ENCODE data around the gene SNRPA1.

The SNRPA1 gene

DNA sequence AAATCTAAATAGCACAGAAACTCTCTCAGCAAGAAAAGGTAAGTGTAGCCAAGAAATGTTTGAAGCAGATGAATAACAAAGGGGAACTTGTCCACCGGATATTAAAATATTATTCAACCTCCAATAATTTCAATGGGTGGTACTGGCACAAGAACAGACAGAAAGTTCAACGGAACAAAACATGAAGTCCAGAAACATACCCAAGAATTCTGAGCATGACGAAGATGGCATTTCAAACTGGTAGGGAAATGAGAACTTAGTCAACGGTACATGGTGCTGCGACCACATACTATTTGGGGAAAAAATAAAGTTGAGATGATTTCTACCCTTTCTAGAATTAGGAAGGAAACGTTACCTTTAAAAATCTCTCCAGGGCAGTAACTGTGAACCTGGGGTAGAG is 48.7 kb downstream of the SNRPA1 start:
- peaks cover 12% of the 10 kb centered on the region; the same call in 1 of the 2 replicates for H3K36me3 ChIP-seq (ENCODE audit: insufficient read depth)
- peaks cover 57% of the 10 kb centered on the region for H4K20me1 ChIP-seq (ENCODE audit: insufficient read depth)
- H3K4me3 ChIP-seq (IDR thresholded peaks at IDR 0.05; ENCODE audit: insufficient read depth, low read depth, low read length) = no peak overlapping the region
- H3K4me2 ChIP-seq = peak overlapping the region; percentile 23; the same call in 1 of the 2 replicates
- no peak overlapping the region for H3K27ac ChIP-seq
- TF ChIP-seq, protein P1, sequence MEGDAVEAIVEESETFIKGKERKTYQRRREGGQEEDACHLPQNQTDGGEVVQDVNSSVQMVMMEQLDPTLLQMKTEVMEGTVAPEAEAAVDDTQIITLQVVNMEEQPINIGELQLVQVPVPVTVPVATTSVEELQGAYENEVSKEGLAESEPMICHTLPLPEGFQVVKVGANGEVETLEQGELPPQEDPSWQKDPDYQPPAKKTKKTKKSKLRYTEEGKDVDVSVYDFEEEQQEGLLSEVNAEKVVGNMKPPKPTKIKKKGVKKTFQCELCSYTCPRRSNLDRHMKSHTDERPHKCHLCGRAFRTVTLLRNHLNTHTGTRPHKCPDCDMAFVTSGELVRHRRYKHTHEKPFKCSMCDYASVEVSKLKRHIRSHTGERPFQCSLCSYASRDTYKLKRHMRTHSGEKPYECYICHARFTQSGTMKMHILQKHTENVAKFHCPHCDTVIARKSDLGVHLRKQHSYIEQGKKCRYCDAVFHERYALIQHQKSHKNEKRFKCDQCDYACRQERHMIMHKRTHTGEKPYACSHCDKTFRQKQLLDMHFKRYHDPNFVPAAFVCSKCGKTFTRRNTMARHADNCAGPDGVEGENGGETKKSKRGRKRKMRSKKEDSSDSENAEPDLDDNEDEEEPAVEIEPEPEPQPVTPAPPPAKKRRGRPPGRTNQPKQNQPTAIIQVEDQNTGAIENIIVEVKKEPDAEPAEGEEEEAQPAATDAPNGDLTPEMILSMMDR (conservative IDR thresholded peaks at IDR 0.05; ENCODE audit: low read depth, low read length) = no peak
- no peaks in the 10 kb centered on the region for H3K27me3 ChIP-seq (ENCODE audit: insufficient read depth, low read depth)
- no peak overlapping the region for H2AFZ ChIP-seq (ENCODE audit: low read depth)
- H3K4me1 ChIP-seq (ENCODE audit: low read depth, poor library complexity, severe bottlenecking) = peaks cover 88% of the 10 kb centered on the region
- no peak overlapping the region for H3K9ac ChIP-seq
- H3K79me2 ChIP-seq (ENCODE audit: insufficient read depth, low read depth) = peaks cover 96% of the 10 kb centered on the region

DNA sequence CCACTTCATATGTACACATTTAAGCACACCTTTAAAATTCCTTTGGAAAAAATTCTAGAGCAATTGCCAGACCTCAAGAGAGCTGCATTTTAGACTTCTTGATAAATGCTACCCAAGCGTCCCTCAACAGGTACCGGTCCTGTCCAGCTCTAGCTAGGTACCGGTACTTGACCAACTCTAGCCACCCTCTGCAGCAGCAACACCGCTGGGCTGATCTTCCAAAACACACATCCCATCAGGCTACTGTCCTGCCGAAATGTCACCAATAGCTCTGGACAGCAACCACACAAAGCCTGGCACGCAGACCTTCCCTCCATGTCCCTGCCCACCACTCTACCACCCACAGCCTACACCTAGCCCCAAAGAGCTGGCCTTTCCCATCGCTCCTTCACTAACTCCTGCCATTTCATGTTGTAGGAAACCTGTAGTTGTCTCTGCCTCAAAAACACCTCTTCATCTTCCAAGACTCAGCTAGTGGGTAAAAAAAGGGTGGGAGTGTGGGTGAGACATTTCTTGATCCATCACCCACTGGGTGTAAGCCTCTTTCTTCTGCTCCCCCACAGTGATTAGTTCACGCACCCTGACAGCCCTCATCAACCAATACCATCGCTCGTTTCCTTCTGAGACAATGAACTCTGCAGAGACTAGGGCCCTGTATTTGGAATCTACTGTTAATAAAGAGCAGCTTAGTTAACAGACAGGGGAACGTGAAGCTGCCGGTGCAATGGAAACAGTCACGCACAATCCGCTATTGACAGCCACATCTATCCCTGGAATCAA is 50.0 kb downstream of the SNRPA1 start:
- Histone ChIP-seq H3K27ac (no peak overlapping the region; the same call in 1 of the 2 replicates), H3K36me3 (ENCODE audit: insufficient read depth) (peaks cover 12% of the 10 kb centered on the region; the same call in 1 of the 2 replicates), H3K4me1 (ENCODE audit: low read depth, poor library complexity, severe bottlenecking) (peaks cover 100% of the 10 kb centered on the region), H3K4me2 (peak overlapping the region; percentile 22; the same call in 1 of the 2 replicates), H2AFZ (ENCODE audit: low read depth) (no peak overlapping the region), H3K9ac (no peak overlapping the region), H3K27me3 (ENCODE audit: insufficient read depth, low read depth) (no peaks in the 10 kb centered on the region), H4K20me1 (ENCODE audit: insufficient read depth) (peaks cover 60% of the 10 kb centered on the region), H3K4me3 (IDR thresholded peaks at IDR 0.05; ENCODE audit: insufficient read depth, low read depth, low read length) (no peak overlapping the region), H3K79me2 (ENCODE audit: insufficient read depth, low read depth) (peaks cover 100% of the 10 kb centered on the region)
- TF ChIP-seq, protein P1 (conservative IDR thresholded peaks at IDR 0.05; ENCODE audit: low read depth, low read length) = no peak

DNA sequence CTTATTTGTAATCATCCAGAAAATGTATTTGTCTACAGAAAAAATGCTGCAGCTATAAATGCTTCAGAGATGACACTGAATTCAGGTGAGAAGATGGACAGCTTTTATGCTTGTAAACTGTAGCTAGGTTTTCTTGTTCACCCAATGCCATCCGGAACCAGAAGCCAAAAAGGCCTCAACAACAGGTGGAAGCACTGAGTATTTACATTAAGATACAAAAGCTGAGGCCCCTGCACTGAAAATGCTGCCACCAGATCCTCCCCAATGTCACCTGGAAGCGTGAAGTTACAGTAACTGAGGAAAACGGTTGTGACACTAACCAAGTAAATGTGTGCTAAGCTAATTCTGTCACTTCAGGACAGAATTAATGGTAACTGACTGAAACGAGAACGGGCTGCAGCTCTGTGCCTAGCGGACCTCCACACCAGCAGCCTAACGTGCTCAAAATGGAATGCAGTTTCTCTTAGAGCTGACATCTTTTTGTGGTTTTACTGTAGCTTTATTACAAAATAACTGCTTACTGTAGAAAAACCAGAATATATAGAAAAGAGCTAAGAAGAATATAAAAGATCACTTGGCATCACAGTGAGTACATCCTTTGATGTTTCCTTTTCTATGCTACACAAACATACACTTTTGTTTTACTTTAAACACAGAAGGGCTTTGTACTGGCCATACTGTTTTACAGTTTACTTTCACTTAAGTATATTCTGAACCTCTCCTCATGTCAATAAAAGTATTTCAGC is 50.8 kb downstream of the SNRPA1 start:
- H3K4me3 ChIP-seq (IDR thresholded peaks at IDR 0.05; ENCODE audit: insufficient read depth, low read depth, low read length) = no peak overlapping the region
- H3K27me3 ChIP-seq (ENCODE audit: insufficient read depth, low read depth) = no peaks in the 10 kb centered on the region
- TF ChIP-seq, protein P1 (conservative IDR thresholded peaks at IDR 0.05; ENCODE audit: low read depth, low read length) = no peak
- H2AFZ ChIP-seq (ENCODE audit: low read depth) = no peak overlapping the region
- H3K79me2 ChIP-seq (ENCODE audit: insufficient read depth, low read depth) = peaks cover 100% of the 10 kb centered on the region
- peaks cover 6% of the 10 kb centered on the region; the same call in 1 of the 2 replicates for H3K36me3 ChIP-seq (ENCODE audit: insufficient read depth)
- H3K4me2 ChIP-seq = peak overlapping the region; percentile 61; the same call in 1 of the 2 replicates
- no peak overlapping the region for H3K9ac ChIP-seq
- no peak overlapping the region; the same call in 1 of the 2 replicates for H3K27ac ChIP-seq
- peaks cover 61% of the 10 kb centered on the region for H4K20me1 ChIP-seq (ENCODE audit: insufficient read depth)
- peaks cover 100% of the 10 kb centered on the region for H3K4me1 ChIP-seq (ENCODE audit: low read depth, poor library complexity, severe bottlenecking)

DNA sequence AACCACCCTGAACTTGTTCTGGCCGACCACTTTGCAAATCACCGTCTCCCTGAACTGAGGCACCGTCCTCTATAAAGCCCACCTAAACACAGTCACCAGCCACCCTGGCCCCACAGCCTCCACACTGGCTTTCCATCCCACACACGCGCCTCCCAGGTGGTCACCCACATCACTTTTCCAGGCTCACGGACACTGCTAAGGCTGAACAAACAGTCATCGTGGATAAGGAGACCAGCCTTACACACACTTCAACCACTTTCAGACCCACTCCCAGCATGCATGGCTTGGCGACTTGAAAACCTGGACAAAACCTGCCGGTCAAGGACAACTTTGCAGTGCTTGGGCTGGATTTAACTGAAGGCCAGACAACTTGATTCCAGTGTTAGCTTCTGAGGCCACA is 51.6 kb downstream of the SNRPA1 start:
- H3K27me3 ChIP-seq (ENCODE audit: insufficient read depth, low read depth) = no peaks in the 10 kb centered on the region
- no peak overlapping the region for H3K4me3 ChIP-seq (IDR thresholded peaks at IDR 0.05; ENCODE audit: insufficient read depth, low read depth, low read length)
- H2AFZ ChIP-seq (ENCODE audit: low read depth) = no peak overlapping the region
- H4K20me1 ChIP-seq (ENCODE audit: insufficient read depth) = peaks cover 64% of the 10 kb centered on the region
- H3K4me1 ChIP-seq (ENCODE audit: low read depth, poor library complexity, severe bottlenecking) = peaks cover 92% of the 10 kb centered on the region
- H3K9ac ChIP-seq = no peak overlapping the region
- H3K27ac ChIP-seq = peak overlapping the region; percentile 35; the same call in 1 of the 2 replicates
- H3K79me2 ChIP-seq (ENCODE audit: insufficient read depth, low read depth) = peaks cover 100% of the 10 kb centered on the region
- TF ChIP-seq, protein P1 (conservative IDR thresholded peaks at IDR 0.05; ENCODE audit: low read depth, low read length) = no peak
- H3K4me2 ChIP-seq = peak overlapping the region; percentile 61; the same call in 1 of the 2 replicates
- H3K36me3 ChIP-seq (ENCODE audit: insufficient read depth) = peaks cover 6% of the 10 kb centered on the region; the same call in 1 of the 2 replicates
